ENCODE data around the gene GBX2.
"Not testable (repeated sequence)": the region's sequence is repeated elsewhere in the genome, so short reads cannot be mapped to it uniquely, and the experiment has no call there.

Gene GBX2

GRCh38 chr2:236143811-236144210, 24.4 kb downstream of the GBX2 start:
- no peak for DNase-seq

GRCh38 chr2:236141616-236142015, 26.6 kb downstream of the GBX2 start:
- DNase-seq: not testable (repeated sequence)

GRCh38 chr2:236137066-236137465, 31.1 kb downstream of the GBX2 start:
- no peak for DNase-seq

GRCh38 chr2:236136538-236136937, 31.6 kb downstream of the GBX2 start:
- DNase-seq: no peak

- DNase-seq: no peak
These were observed 34.7 kb downstream of the GBX2 start for GRCh38 chr2:236133410-236134012.

- no peak for DNase-seq
These were observed 37.0 kb downstream of the GBX2 start for GRCh38 chr2:236131073-236131692.

- DNase-seq: no peak
These were observed 37.7 kb downstream of the GBX2 start for GRCh38 chr2:236130349-236130998.

- no peak for DNase-seq
These were observed 38.3 kb downstream of the GBX2 start for GRCh38 chr2:236129935-236130334.

GRCh38 chr2:236128321-236128720, 39.9 kb downstream of the GBX2 start:
- no peak for DNase-seq

- no peak for DNase-seq
These were observed 41.2 kb downstream of the GBX2 start for GRCh38 chr2:236127010-236127409.

GRCh38 chr2:236125541-236125940, 42.6 kb downstream of the GBX2 start:
- no peak for DNase-seq

- no peak for DNase-seq
These were observed 43.8 kb downstream of the GBX2 start for GRCh38 chr2:236124182-236124893.

GRCh38 chr2:236123716-236124115, 44.5 kb downstream of the GBX2 start:
- DNase-seq: no peak

GRCh38 chr2:236122236-236122635, 46.0 kb downstream of the GBX2 start:
- no peak for DNase-seq

- no peak for DNase-seq
These were observed 46.6 kb downstream of the GBX2 start for GRCh38 chr2:236121546-236121945.

- no peak for DNase-seq
These were observed 47.4 kb downstream of the GBX2 start for GRCh38 chr2:236120829-236121228.

- DNase-seq: no peak
These were observed 48.0 kb downstream of the GBX2 start for GRCh38 chr2:236120141-236120601.

GRCh38 chr2:236119476-236119875, 48.7 kb downstream of the GBX2 start:
- no peak for DNase-seq

GRCh38 chr2:236119003-236119402, 49.2 kb downstream of the GBX2 start:
- no peak for DNase-seq

- no peak for DNase-seq
These were observed 50.3 kb downstream of the GBX2 start for GRCh38 chr2:236117861-236118269.

GRCh38 chr2:236117401-236117800, 50.8 kb downstream of the GBX2 start:
- no peak for DNase-seq

Data from amniotic stem cell (primary cell).